ENCODE data around the gene NEK6.

Gene NEK6

DNA sequence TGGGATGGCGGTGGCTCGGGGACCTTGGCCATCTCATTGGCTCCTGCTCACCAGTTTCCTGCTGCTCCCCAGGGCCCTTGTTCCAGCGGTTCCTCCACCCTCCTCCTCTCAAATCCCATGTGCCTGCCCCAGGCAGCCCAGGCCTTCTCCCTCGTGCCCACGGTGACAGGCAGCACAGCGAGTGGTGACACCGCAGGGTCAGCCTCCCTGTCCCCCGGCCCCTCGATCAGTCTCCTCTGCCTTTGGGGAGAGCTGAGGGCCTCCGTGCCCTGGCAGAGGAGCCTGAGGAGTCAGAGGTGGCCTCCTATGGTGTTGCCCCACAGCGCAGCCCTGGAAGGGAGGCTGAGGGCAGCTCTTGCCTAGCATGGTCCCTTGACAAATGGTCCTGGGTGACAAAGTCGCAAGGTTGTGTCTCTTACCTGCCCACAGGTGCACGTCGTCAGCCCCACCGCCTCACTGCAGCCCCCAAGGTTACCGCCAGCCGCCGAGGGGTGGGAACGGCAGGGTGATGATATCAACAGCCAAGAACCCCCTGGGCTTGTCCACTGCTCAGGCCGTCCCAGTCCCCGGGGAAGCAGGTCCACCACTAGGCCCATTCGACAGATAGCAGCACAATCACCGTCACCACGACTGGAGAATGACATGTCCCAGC lies 49.8 kb downstream of the NEK6 start:
- peaks cover 21 to 82% of the 10 kb centered on the region in 2 donors for H3K36me3 ChIP-seq (replicated peaks in 1 of 2; ENCODE audit: control insufficient read depth in 2 of 2, insufficient read depth in 2 of 2, low read length in 2 of 2)
- H3K79me1 ChIP-seq (ENCODE audit: low read depth, low read length) = peaks cover 8% of the 10 kb centered on the region
- H3K14ac ChIP-seq (ENCODE audit: low read length) = no peak overlapping the region
- no peak overlapping the region for H3K4me3 ChIP-seq (ENCODE audit: low read length in 2 of 2)
- H2BK5ac ChIP-seq (ENCODE audit: low read length) = peak overlapping the region; percentile 21
- H4K91ac ChIP-seq (ENCODE audit: low read depth, low read length, poor library complexity) = no peak overlapping the region
- peak overlapping the region; percentile 76 for H2BK12ac ChIP-seq (ENCODE audit: low read length)
- H3K9ac ChIP-seq (ENCODE audit: low read depth, low read length, poor library complexity) = no peak overlapping the region
- no peak overlapping the region for H3K4ac ChIP-seq (ENCODE audit: low read length)
- H3K9me3 ChIP-seq (replicated peaks in 1 of 2; ENCODE audit: control insufficient read depth in 2 of 2, insufficient read depth in 1 of 2, low read depth in 1 of 2, low read length in 2 of 2) = no peaks in the 10 kb centered on the region
- H3K18ac ChIP-seq (ENCODE audit: low read length) = peak overlapping the region; percentile 32
- H3K4me1 ChIP-seq (ENCODE audit: control insufficient read depth in 2 of 2, insufficient read depth in 1 of 2, low read depth in 1 of 2, low read length in 2 of 2) = peaks cover 0 to 7% of the 10 kb centered on the region in 2 donors
- no peak overlapping the region for H3K27ac ChIP-seq (replicated peaks; ENCODE audit: low read length)
- H2AK5ac ChIP-seq (ENCODE audit: low read depth, low read length) = peak overlapping the region; percentile 22
- no peak overlapping the region for H2AFZ ChIP-seq (ENCODE audit: low read length)
- peak overlapping the region; percentile 38 for H3K23ac ChIP-seq (ENCODE audit: low read depth, low read length, poor library complexity)
- no peak overlapping the region for H3K4me2 ChIP-seq (ENCODE audit: insufficient read depth, low read length, poor library complexity, severe bottlenecking)
- no peak overlapping the region for H2BK120ac ChIP-seq (ENCODE audit: low read depth, low read length)
- no peak overlapping the region for H2BK15ac ChIP-seq (ENCODE audit: low read length)
- H3K27me3 ChIP-seq (ENCODE audit: control insufficient read depth in 3 of 3, insufficient read depth in 3 of 3, low read depth in 1 of 3, low read length in 3 of 3) = no peaks in the 10 kb centered on the region
- no peak overlapping the region for H4K8ac ChIP-seq (ENCODE audit: low read depth, low read length)
- WGBS, 2 donors (ENCODE audit: extremely low coverage in 2 of 2, insufficient read length in 2 of 2, insufficient replicate concordance in 1 of 2) = no CpG with 5 or more reads among the region's 24 CpGs
- DNase-seq (ENCODE audit: low spot score) = no peak

DNA sequence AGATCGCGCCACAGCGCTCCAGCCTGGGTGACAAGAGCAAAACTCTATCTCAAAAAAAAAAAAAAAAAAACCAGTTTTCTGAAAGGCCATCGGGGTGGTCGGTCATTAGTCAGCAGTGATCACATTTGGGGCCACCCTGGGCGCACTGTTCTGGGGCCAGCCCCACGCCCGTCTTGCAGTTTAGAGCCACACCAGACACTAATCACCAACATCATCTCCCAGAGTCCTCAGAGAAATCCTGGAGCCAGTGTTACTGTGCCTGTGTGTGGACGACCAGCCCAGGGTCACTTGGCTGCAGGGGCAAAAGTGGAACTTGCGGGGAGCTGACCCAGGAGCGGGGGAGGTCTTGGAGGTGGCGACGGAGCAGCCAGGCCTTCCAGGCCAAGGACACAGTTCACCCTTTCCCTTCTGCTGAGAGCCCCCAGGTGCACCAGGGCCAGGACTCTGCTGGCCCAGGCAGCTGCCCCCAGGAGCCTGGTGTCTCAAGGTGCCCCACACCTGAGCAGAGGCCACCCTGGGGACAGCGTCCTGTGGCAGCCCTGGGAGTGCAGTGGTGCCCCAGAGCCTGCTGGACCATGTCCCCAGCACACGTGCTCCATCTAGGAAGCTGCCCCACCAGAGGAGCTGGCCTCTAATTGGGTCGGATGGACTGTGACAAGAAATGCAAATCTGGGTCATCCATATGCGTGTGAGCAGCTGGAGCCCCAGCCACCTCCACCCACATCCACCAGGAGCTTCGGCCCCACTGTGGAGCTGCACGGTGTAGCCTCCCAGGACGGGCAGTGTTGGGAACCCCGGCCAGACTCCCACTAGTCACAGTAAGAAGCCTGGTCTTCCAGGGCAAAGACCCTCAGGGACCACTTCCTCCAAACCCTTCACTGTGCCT lies 51.1 kb downstream of the NEK6 start:
- no peak for DNase-seq (ENCODE audit: low spot score)
- no peak overlapping the region for H3K4ac ChIP-seq (ENCODE audit: low read length)
- H3K36me3 ChIP-seq (replicated peaks in 1 of 2; ENCODE audit: control insufficient read depth in 2 of 2, insufficient read depth in 2 of 2, low read length in 2 of 2) = peaks cover 19 to 82% of the 10 kb centered on the region in 2 donors
- no peak overlapping the region for H2BK5ac ChIP-seq (ENCODE audit: low read length)
- H3K79me1 ChIP-seq (ENCODE audit: low read depth, low read length) = peaks cover 5% of the 10 kb centered on the region
- peaks cover 0 to 7% of the 10 kb centered on the region in 2 donors for H3K4me1 ChIP-seq (ENCODE audit: control insufficient read depth in 2 of 2, insufficient read depth in 1 of 2, low read depth in 1 of 2, low read length in 2 of 2)
- H3K9me3 ChIP-seq (replicated peaks in 1 of 2; ENCODE audit: control insufficient read depth in 2 of 2, insufficient read depth in 1 of 2, low read depth in 1 of 2, low read length in 2 of 2) = no peaks in the 10 kb centered on the region
- H3K27me3 ChIP-seq (ENCODE audit: control insufficient read depth in 3 of 3, insufficient read depth in 3 of 3, low read depth in 1 of 3, low read length in 3 of 3) = no peaks in the 10 kb centered on the region
- H3K27ac ChIP-seq (replicated peaks; ENCODE audit: low read length) = no peak overlapping the region
- H3K23ac ChIP-seq (ENCODE audit: low read depth, low read length, poor library complexity) = no peak overlapping the region
- no peak overlapping the region for H2BK120ac ChIP-seq (ENCODE audit: low read depth, low read length)
- H2BK15ac ChIP-seq (ENCODE audit: low read length) = no peak overlapping the region
- H3K9ac ChIP-seq (ENCODE audit: low read depth, low read length, poor library complexity) = peak overlapping the region; percentile 38
- no peak overlapping the region for H3K4me3 ChIP-seq (ENCODE audit: low read length in 2 of 2)
- no peak overlapping the region for H4K8ac ChIP-seq (ENCODE audit: low read depth, low read length)
- H2AK5ac ChIP-seq (ENCODE audit: low read depth, low read length) = no peak overlapping the region
- no peak overlapping the region for H2AFZ ChIP-seq (ENCODE audit: low read length)
- H3K14ac ChIP-seq (ENCODE audit: low read length) = no peak overlapping the region
- H3K18ac ChIP-seq (ENCODE audit: low read length) = peak overlapping the region; percentile 36
- no peak overlapping the region for H2BK12ac ChIP-seq (ENCODE audit: low read length)
- WGBS, 2 donors (ENCODE audit: extremely low coverage in 2 of 2, insufficient read length in 2 of 2, insufficient replicate concordance in 1 of 2) = no CpG with 5 or more reads among the region's 21 CpGs
- no peak overlapping the region for H3K4me2 ChIP-seq (ENCODE audit: insufficient read depth, low read length, poor library complexity, severe bottlenecking)
- H4K91ac ChIP-seq (ENCODE audit: low read depth, low read length, poor library complexity) = no peak overlapping the region

DNA sequence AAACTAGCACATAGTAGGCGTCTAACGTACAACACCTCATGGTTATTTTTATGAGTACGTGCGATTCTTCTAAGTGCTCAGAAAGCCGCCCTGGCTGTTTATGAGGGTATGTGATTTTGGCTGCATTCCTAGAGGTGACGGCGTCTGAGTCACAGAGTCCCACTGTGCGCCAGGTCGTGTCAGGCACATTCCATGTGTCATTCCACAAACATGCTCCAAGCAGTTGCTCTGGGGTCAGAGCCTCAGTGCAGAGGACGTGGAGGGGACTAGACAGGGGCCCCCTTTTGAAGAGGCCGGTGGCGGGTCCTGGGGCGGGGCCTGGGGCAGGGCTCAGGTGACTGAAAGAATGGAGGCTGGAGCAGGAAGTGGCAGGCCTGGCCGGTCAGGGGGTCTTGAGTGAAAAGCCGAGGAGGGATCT lies 51.9 kb downstream of the NEK6 start:
- H2BK120ac ChIP-seq (ENCODE audit: low read depth, low read length) = no peak overlapping the region
- no peaks in the 10 kb centered on the region for H3K9me3 ChIP-seq (replicated peaks in 1 of 2; ENCODE audit: control insufficient read depth in 2 of 2, insufficient read depth in 1 of 2, low read depth in 1 of 2, low read length in 2 of 2)
- no peak overlapping the region for H3K18ac ChIP-seq (ENCODE audit: low read length)
- H2BK12ac ChIP-seq (ENCODE audit: low read length) = no peak overlapping the region
- no peak overlapping the region for H2AFZ ChIP-seq (ENCODE audit: low read length)
- H3K27me3 ChIP-seq (ENCODE audit: control insufficient read depth in 3 of 3, insufficient read depth in 3 of 3, low read depth in 1 of 3, low read length in 3 of 3) = no peaks in the 10 kb centered on the region
- H2BK15ac ChIP-seq (ENCODE audit: low read length) = no peak overlapping the region
- H3K36me3 ChIP-seq (replicated peaks in 1 of 2; ENCODE audit: control insufficient read depth in 2 of 2, insufficient read depth in 2 of 2, low read length in 2 of 2) = peaks cover 20 to 82% of the 10 kb centered on the region in 2 donors
- WGBS, 2 donors (ENCODE audit: extremely low coverage in 2 of 2, insufficient read length in 2 of 2, insufficient replicate concordance in 1 of 2) = no CpG with 5 or more reads among the region's 15 CpGs
- H4K91ac ChIP-seq (ENCODE audit: low read depth, low read length, poor library complexity) = no peak overlapping the region
- no peak overlapping the region for H3K9ac ChIP-seq (ENCODE audit: low read depth, low read length, poor library complexity)
- no peak overlapping the region for H3K4me3 ChIP-seq (ENCODE audit: low read length in 2 of 2)
- H2BK5ac ChIP-seq (ENCODE audit: low read length) = no peak overlapping the region
- H3K4me1 ChIP-seq (ENCODE audit: control insufficient read depth in 2 of 2, insufficient read depth in 1 of 2, low read depth in 1 of 2, low read length in 2 of 2) = peaks cover 0 to 7% of the 10 kb centered on the region in 2 donors
- H3K79me1 ChIP-seq (ENCODE audit: low read depth, low read length) = peaks cover 5% of the 10 kb centered on the region
- H3K4ac ChIP-seq (ENCODE audit: low read length) = no peak overlapping the region
- no peak overlapping the region for H4K8ac ChIP-seq (ENCODE audit: low read depth, low read length)
- no peak overlapping the region for H3K27ac ChIP-seq (replicated peaks; ENCODE audit: low read length)
- no peak overlapping the region for H3K14ac ChIP-seq (ENCODE audit: low read length)
- no peak for DNase-seq (ENCODE audit: low spot score)
- no peak overlapping the region for H3K23ac ChIP-seq (ENCODE audit: low read depth, low read length, poor library complexity)
- no peak overlapping the region for H3K4me2 ChIP-seq (ENCODE audit: insufficient read depth, low read length, poor library complexity, severe bottlenecking)
- H2AK5ac ChIP-seq (ENCODE audit: low read depth, low read length) = no peak overlapping the region

DNA sequence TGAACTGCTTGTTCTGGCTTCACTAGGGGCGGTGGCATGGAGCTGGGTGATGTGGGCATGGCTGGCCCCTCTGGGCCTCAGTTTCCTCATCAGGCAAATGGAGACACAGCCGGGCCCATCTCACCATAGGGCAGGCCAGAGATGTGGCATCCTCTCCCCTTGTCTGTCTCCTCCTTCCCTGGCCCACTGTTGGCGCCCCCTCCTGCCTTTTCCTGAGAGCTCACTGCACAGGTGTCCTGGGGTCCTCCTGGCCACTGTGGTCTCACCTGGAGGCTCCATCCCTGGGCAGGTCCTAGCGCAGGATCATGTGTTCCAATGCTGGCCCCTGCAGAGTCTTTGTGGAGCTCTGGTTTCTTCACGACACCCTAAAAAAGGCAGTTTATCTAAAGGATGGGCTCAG lies 53.5 kb downstream of the NEK6 start:
- no peak overlapping the region for H4K91ac ChIP-seq (ENCODE audit: low read depth, low read length, poor library complexity)
- no peak overlapping the region for H3K18ac ChIP-seq (ENCODE audit: low read length)
- no peaks in the 10 kb centered on the region for H3K27me3 ChIP-seq (ENCODE audit: control insufficient read depth in 3 of 3, insufficient read depth in 3 of 3, low read depth in 1 of 3, low read length in 3 of 3)
- H4K8ac ChIP-seq (ENCODE audit: low read depth, low read length) = no peak overlapping the region
- no peaks in the 10 kb centered on the region for H3K9me3 ChIP-seq (replicated peaks in 1 of 2; ENCODE audit: control insufficient read depth in 2 of 2, insufficient read depth in 1 of 2, low read depth in 1 of 2, low read length in 2 of 2)
- no peak overlapping the region for H2BK15ac ChIP-seq (ENCODE audit: low read length)
- H2BK5ac ChIP-seq (ENCODE audit: low read length) = no peak overlapping the region
- no peak overlapping the region for H2AFZ ChIP-seq (ENCODE audit: low read length)
- no peak overlapping the region for H3K9ac ChIP-seq (ENCODE audit: low read depth, low read length, poor library complexity)
- H2AK5ac ChIP-seq (ENCODE audit: low read depth, low read length) = no peak overlapping the region
- DNase-seq (ENCODE audit: low spot score) = no peak
- WGBS, 2 donors (ENCODE audit: extremely low coverage in 2 of 2, insufficient read length in 2 of 2, insufficient replicate concordance in 1 of 2) = no CpG with 5 or more reads among the region's 5 CpGs
- no peak overlapping the region for H3K4me2 ChIP-seq (ENCODE audit: insufficient read depth, low read length, poor library complexity, severe bottlenecking)
- H3K4ac ChIP-seq (ENCODE audit: low read length) = no peak overlapping the region
- no peak overlapping the region for H2BK120ac ChIP-seq (ENCODE audit: low read depth, low read length)
- no peak overlapping the region for H3K23ac ChIP-seq (ENCODE audit: low read depth, low read length, poor library complexity)
- H3K14ac ChIP-seq (ENCODE audit: low read length) = no peak overlapping the region
- no peak overlapping the region for H3K4me3 ChIP-seq (ENCODE audit: low read length in 2 of 2)
- peaks cover 5% of the 10 kb centered on the region for H3K79me1 ChIP-seq (ENCODE audit: low read depth, low read length)
- no peak overlapping the region for H3K27ac ChIP-seq (replicated peaks; ENCODE audit: low read length)
- H2BK12ac ChIP-seq (ENCODE audit: low read length) = no peak overlapping the region
- H3K36me3 ChIP-seq (replicated peaks in 1 of 2; ENCODE audit: control insufficient read depth in 2 of 2, insufficient read depth in 2 of 2, low read length in 2 of 2) = peaks cover 35 to 87% of the 10 kb centered on the region in 2 donors
- peaks cover 0 to 5% of the 10 kb centered on the region in 2 donors for H3K4me1 ChIP-seq (ENCODE audit: control insufficient read depth in 2 of 2, insufficient read depth in 1 of 2, low read depth in 1 of 2, low read length in 2 of 2)

All from neuronal stem cell (in vitro differentiated cells).